GM18505 (cell line): Measurements from ENCODE around the gene CROCC2.

Experiments
- ATAC-seq: cut with Tn5 transposase; IDR thresholded peaks from one replicate; pipeline ENCODE4 v1.9.1; 2021; ENCODE audit not compliant: unreplicated experiment
- POLR2A ChIP-seq: IDR thresholded peaks from 4 replicates; pipeline ENCODE4 v1.6.1; 2011; ENCODE audit warnings: borderline replicate concordance; ENCODE audit not compliant: insufficient read depth, insufficient read length; ENCODE audit errors: extremely low read depth

The CROCC2 gene

DNA sequence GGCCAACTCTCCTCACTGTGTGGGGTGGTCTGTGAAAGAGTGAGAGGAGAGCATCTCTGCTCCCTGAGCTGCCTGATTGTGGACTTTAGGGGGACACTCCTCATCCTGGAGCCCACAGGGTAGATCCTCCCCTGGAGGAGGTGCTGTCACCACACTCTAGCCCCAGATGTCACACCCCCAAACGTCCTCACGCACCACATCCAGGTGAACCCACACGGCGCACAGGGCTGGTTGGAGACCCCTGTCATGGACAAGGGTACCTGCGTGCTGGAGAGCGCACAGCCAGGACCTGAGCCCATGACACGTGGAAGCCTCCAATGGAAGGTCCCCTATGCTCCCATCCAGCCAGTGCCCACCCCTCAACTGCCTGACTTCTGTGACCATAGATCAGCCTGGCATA is 27.0 kb upstream of the CROCC2 start:
- ATAC-seq, result no peak
- no peak for TF ChIP-seq POLR2A

DNA sequence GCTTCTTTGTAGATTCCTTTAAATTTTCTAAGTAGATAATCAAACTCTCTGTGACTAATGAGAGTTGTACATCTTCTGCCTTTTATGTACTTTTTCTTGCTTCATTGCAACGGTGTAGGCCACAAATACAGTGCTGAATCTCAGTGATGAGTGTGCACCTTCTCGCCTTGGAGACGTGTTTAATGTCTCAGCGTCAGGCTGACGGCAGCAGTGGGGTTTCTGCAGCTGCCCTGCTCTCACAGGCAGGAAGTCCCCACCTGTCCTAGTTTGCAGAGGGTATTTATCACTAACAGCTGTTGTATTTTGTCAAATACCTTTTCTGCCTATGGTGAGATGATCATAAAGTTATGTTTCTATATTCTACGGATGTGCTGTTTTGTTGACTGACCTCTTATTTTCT is 24.2 kb upstream of the CROCC2 start:
- ATAC-seq, result no peak
- TF ChIP-seq POLR2A, result no peak

DNA sequence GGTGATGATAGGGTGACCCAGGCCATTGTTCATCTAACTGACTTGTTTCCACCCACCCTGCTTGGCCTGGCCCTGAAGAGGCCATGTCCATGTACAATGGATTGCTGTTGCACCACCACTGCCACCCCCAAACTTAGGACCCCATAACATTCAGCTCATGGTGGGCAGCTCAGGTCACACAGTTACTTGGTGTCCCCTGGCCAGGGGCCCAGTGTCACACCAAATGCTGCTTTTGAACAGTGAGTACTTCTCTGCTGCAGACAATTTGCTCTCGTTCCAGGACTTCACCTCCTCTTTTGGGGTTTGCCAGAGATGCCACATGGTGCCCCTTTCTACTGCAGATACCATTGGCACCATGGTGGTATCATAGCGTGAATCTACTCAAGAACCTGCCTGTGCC is 21.9 kb upstream of the CROCC2 start:
- no peak for ATAC-seq
- TF ChIP-seq POLR2A, result no peak

DNA sequence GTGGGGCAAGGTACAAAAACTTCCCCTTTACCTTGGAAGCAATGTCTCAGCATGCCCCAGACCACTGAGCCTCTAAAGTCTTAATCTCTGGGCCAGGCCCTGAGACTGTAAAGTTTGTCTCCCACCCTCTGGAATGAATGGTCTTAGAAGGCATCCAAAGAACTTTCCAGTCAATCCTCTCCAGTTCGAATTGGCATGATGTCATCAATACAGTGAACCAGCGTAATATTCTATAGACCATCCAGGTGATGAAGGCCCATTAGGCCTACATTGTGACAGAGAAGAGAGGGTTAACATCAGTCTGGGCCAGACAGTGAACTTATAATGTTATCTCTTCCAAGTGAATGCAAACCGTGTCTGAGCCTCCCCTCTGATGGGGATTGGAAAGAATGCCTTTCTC is 21.4 kb upstream of the CROCC2 start:
- no peak for TF ChIP-seq POLR2A

DNA sequence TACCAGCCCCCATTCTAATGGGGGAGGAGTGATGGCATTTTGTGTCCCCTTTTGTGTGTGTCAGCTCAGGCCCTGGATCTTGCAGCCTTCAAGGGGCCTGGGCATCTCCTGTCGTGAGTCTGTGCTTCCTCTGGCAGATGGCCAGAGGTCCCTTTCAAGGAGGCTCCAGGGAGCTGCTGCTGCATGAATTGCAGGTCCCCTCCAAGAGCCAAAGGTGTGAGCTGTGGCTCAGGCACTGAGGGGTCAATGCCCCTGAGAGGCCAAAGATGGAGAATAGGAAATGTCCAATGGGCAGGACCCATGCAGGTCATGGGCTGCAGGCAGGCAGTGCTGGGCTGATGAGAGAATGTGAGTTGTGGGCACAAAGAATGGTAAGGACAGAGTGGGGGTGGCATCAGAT is 20.6 kb upstream of the CROCC2 start:
- TF ChIP-seq POLR2A, result no peak
- ATAC-seq, result no peak

More for the DNA sequence above, 21.4 kb upstream of the CROCC2 start:
- no peak for ATAC-seq

DNA sequence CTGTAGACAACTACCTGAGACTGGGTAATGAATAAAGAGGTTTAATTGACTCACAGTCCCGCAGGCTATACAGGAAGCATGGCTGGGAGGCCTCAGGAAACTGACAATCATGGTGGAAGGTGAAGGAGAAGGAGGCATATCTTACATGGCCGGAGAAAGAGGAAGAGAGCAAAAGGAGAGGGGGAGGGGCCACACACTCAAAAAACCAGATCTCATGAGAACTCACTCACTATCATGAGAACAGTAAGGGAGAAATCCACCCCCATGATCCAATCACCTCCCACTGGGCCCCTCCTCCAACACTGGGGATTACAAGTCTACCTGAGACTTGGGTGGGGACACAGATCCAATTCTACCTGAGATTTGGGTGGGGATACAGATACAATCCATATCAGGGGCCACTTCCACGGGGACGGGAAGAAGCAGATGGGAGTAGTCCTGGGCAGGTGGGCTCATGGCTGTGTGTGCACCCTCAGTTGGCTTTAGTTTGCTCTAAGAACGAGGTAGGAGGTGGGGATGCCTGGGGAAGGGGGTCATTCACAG is 20.0 kb upstream of the CROCC2 start:
- no peak for ATAC-seq

DNA sequence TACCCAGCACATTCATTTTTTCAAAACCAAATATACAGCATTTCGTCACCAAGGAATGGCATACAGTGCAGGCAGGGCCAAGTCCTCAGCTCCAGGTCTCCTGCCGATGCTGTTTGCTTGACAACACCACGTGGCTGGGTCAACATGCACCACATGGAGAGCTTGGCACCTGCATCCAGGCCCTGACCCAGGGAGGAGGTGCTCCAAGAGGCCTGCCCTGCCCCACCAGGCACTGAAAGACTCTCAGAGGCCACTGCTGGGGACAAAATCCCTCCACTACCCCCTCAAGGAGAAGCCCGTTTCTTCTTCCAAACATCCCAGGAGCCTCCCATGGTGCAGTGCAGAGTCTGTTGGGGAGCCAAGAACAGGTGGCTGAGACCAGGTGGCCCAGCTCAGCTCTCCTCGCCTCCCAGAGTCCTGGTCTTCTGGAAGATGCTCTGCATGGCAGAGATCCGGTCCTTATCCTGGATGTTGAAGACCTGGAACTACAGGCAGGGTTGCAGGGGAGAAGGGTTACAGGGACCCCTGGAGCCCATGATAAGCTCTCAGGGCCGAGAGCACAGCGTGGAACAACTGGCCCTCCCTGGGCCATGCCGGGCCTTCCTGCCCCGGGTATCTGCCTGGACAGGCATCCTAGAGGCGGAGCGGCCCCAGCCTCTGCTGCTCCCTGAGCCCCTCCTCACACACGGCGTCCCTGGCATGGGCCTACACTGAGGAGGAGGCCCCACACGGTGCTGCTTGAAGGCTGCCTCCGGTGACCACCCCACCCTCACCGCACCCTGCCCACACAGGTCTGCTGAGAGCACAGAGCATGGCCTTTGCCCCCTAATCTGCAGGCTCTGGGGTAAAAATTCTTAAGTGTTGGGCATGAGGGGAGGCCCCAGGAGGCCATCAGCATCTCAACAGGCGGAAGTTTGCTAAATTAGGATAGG is 19.2 kb upstream of the CROCC2 start:
- ATAC-seq, result no peak
- TF ChIP-seq POLR2A, result no peak

More for the DNA sequence above, 20.0 kb upstream of the CROCC2 start:
- no peak for TF ChIP-seq POLR2A

DNA sequence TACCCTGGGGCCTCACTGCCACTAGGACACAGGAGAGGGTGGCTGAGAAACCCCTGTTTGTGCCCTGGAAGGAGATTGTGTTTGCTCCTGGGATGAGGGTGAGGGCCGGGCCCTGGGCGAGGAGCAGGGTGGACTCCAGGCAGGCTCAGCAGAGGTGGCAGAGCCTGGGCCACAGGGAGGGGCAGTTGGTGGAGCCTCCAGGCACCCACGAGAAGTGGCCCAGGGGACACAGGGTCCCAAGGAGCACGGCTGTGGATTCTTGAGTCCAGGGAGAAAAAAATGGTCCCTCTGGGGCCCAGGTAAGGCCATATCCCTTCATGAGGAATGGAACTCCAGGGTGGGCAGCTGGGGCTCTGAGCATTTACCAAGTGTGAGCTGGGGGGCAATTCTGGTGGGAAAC is 18.5 kb upstream of the CROCC2 start:
- no peak for TF ChIP-seq POLR2A
- ATAC-seq, result no peak

DNA sequence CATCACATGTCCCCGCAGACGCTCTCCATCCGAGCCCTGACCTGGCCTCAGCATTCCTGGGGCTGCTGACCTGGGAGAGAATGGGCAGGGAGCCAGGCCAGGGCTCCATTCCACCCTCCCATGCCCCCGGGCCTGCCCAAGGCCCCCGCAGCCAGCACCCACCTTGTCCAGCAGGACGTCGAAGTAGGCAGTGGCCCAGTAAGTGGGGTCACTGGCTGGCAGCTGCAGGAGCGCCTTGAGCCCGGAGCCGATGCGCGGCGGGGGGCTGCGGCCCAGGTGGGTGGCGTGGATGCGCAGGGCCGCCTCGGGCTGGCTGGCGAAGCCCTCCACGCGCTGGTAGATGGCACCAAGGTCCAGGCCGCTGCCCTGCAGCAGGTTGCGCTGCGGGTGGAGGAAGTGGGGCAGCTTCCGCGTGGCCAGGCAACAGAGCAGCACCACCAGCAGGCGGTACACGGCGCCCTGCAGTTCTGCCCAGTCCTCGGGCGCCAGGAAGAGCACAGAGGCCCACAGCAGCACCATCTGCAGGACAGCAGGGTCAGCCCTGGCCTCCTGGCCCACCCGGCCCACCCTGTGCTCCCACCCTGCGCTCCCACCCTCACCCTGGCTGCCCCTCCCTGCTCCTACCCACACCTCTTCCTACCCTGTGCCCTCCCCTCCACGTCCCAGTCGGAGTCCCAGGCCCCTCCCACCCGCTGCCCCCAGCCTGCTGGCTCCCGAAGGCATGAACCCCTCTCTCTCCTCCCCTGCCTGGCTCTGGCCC is 17.8 kb upstream of the CROCC2 start:
- TF ChIP-seq POLR2A, result no peak
- no peak for ATAC-seq

DNA sequence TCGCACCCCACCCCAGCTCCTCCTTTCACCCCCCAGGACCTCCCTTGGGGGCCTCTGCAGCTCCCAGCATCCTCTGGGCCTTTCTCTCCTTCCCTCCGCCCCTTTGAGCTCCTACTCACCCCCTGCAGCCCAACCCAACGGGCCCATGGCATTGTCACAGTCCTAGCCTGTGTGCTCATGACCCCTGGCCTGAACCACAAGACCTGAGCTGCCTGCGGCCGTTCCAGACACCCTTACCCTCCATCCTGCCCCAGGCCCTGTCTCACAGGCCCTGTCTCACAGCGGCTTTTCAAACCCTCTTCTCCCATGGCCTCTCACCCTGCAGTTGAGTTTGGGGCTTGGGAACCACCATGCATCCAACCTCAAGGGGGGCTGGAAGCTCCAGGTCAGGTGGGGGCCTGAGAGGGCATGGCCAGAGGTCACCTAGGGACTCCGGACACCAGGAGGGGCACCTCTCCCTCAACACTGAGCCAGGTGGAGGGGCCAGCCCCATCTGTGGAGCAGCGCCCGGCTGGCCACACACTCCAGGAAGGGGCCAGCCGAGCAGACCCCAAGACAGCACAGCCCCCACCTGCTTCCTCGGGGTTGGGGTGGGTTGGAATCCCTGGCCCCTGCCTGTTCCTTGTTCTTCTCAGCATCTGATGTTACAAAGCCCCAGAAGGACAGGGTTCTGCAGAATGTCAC is 17.1 kb upstream of the CROCC2 start:
- TF ChIP-seq POLR2A, result no peak
- no peak for ATAC-seq

DNA sequence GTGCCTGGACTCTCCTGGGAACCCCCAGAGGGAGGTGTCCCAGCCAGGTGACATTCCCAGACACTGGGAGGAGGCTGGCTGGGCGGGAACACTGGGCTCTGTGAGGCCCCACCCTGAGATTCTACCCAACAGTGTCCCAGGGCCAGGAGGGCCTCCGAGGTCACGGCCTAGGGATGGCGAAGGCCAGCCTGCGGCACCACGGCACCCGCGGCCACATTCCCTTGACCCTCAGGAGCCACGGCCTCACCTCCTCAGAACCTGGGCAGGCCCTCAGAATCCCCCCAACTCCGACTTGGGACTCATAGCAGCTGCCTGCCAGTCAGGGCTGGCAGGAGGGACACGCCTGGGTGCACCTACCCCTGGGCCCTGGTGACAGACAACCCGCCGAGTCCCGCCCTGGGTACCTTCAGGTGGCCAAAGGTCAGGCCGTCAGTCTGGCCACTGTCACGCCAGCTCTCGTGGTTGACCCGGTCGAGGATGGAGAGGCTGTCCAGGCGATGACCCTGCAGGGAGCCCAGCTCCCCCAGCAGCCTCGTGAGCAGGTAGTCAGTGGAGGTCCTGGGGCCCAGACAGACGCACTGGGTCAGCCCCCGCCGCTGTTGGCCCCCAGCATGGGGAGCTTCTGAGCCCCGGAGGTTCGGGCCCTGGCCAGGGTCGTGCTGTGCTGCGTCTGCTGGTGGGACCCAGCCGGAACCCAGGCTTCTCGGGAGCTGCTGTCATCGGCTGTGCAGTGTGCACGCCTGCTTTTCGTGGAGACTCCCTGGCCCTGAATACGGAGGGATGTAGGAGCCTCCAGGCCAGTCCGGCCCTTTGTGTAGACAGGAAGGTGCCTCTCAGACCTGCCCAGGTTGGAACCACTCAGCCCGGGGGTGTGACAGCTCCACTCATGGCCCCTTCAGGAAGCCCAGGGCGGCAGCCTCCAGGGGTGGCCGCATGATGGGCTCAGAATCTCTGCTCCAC is 16.3 kb upstream of the CROCC2 start:
- no peak for TF ChIP-seq POLR2A
- no peak for ATAC-seq

DNA sequence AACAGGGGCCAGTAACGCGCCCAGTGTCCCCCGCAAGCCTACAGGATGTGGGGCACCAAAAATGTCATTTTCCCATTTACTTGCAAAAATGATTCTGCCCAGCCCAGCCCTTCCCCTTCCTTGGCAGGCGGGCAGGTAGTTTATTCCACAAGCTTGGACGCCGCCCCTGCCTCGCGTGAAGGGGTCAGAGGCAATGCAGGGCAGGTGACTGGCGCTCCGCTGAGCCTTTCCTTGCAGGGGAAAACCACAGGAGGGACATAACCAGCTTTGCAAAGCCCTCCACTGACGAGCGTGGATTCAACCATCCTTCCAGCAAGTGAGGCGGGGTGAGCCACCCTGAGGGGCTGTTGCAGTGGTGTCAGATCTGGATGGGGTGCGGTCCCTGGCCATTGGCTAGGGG is 15.4 kb upstream of the CROCC2 start:
- no peak for TF ChIP-seq POLR2A
- no peak for ATAC-seq
